Cardiac septum (tissue), 1 donor: ENCODE results near the gene MRPS14. TPM values are rescaled to one million over a fixed set of nuclear protein-coding genes. Genes with fewer than 3 reads are reported as not detected.

ENCODE experiments used
- DNase-seq: peaks from one replicate; pipeline ENCODE4 v3.0.0-alpha.2; 2020; ENCODE audit warnings: low spot score
- intact Hi-C: fragments of 100-400 bp; cut with DNase I; formaldehyde crosslinking; loops from one replicate; pipeline ENCODE4 v1.14.0; 2022
- total RNA-seq: library from RNA; stranded (reverse); fragmentation: NEBNext Ultra II Directional; extraction: Animal tissue kit (Norgen Biotek cat#: 25700); gene quantifications from one replicate; pipeline ENCODE4 v1.2.1, GENCODE V29; 2021
- donor health status: DM: no; HTN: no; CAD: no.

Gene MRPS14
- total RNA-seq, 1 donor from 2014 or later, result 24.4 TPM

DNA sequence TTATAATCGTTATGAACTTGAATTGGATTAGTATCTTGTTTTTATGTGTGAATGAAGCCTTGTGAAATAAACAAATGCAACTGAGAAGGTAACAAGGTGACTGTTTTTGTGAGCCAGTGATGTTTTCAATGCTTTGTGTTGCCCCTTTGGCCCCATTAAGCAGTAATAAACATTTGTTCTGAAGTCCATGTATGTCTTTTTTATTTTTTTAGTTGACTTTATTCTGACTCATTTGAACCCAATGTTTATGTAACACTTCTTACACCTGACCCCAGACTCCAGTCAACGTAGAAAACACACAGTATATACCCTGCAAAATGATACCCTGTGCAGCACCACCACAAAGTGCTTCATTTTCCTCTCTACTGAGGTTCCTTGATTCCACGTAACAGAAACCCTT lies 28.1 kb downstream of the MRPS14 start:
- intact Hi-C loops, result loop anchor here (5.0 to 10.0 kb wide), 2 partner anchors 730 to 1128 kb away; partner anchors contain the start of genes GAS5 and ZBTB37
- no peak for DNase-seq

DNA sequence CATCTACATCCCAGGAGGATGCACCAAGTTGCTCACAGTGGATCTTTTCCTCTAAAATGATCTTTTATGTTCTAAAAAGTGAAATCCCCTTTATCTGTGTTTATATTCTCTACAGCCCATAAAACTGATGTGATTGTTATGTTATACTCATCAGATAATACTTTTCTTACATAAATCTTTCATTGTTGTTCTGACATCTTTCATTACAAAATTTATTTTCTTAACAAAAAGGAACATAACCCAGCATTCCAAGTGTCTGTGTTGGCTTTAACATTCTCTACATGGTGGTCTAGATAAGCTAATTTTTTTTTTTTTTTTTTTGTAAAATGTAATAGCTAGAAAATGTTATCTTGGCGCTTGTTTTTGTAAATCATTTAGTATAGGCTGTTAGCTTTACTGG lies 31.8 kb downstream of the MRPS14 start:
- intact Hi-C loops, result loop anchor here (10.0 kb wide), 1 partner anchor 727 kb away; no protein-coding TSS in a partner anchor
- no peak for DNase-seq

- DNase-seq, result no peak
- intact Hi-C loops, result loop anchor here (10.0 kb wide), 1 partner anchor 726 kb away; no protein-coding TSS in a partner anchor
Observed at GRCh38 chr1:174990382-174990999, 32.7 kb downstream of the MRPS14 start.

- DNase-seq, result no peak
- intact Hi-C loops, result loop anchor here (10.0 kb wide), 1 partner anchor 725 kb away; no protein-coding TSS in a partner anchor
Observed at GRCh38 chr1:174989536-174990220, 33.5 kb downstream of the MRPS14 start.

GRCh38 chr1:174988986-174989385 lies 34.2 kb downstream of the MRPS14 start:
- intact Hi-C loops, result no loop called here
- no peak for DNase-seq

- intact Hi-C loops, result no loop called here
- DNase-seq, result no peak
Observed at GRCh38 chr1:174988539-174988938, 34.7 kb downstream of the MRPS14 start.

DNA sequence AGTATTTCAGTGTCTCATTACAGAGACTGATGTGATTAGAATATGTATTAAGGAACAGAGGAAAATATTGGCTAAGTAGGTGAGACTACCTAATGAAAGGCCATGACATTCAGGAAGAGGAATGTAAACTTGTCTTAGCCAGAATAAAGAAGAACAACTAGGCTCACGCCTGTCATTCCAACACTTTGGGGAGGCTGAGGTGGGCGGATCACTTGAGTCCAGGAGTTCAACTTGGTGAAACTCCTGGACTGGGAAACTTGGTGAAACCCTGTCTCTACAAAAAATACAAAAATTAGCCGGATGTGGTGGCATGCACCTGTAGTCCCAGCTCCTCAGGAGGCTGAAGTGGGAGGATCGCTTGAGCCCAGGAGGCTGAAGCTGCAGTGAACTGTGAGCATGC lies 38.3 kb downstream of the MRPS14 start:
- DNase-seq, result no peak
- intact Hi-C loops, result loop anchor here (1.0 kb wide), 1 partner anchor 215 kb away; no protein-coding TSS in a partner anchor

DNA sequence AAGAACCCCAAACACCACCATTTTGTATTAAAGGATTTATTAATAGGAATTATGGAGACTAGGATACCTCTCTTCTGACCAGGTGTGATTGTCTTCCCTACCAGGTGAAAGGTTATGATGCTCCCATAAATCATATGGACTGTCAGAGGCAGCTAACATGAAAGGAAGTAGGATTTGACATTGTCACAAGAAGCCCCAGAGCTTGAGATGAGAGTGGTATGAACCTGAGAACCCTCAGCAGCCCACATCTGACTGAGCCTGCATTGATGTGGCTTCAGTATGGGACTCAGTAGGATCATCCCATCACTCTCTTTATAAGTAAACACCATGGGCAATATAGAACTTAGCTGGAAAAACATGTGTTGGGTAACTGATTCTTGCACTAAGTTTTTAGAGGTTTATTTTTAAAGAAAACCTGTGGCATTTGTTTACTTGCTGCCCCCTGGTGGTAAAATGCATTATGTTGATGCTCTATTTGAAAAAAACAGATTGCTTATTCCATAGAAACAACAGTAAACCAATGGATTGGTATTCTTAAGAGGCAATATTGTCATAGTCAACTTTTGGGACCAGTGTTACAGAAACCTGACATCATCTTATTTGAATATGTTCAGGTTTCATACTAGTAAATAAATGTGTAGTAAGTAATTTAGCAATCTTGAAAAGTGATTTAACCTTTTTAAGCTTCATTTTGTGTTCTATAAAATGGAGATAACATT lies 40.1 kb downstream of the MRPS14 start:
- intact Hi-C loops, result no loop called here
- DNase-seq, result no peak

- intact Hi-C loops, result no loop called here
- no peak for DNase-seq
Observed at GRCh38 chr1:174976436-174977108, 46.7 kb downstream of the MRPS14 start.

- no peak for DNase-seq
- intact Hi-C loops, result no loop called here
Observed at GRCh38 chr1:174975764-174976163, 47.5 kb downstream of the MRPS14 start.

GRCh38 chr1:174974711-174975119 lies 48.5 kb downstream of the MRPS14 start:
- intact Hi-C loops, result no loop called here
- no peak for DNase-seq

GRCh38 chr1:174971902-174972301 lies 51.3 kb downstream of the MRPS14 start:
- intact Hi-C loops, result no loop called here
- no peak for DNase-seq

DNA sequence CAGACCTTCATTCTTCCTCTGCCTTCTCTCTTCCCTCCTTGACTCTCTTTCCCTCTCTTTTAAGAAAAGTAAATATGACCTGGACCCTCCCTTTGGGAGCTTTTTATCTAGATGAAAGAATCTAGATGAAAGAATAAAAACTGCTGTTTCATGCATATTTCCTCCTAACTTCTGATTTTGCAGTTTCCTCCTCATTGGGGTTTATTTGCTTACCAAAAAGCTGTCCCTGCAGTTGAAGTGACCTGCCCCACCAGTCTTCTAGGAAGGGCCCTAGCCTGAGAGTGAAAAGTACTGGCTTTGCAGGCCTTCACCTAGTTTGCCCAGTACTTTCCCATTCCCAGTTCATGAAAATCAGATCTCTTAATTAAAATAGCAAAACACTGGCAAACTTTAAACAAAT lies 51.8 kb downstream of the MRPS14 start:
- intact Hi-C loops, result no loop called here
- no peak for DNase-seq

DNA sequence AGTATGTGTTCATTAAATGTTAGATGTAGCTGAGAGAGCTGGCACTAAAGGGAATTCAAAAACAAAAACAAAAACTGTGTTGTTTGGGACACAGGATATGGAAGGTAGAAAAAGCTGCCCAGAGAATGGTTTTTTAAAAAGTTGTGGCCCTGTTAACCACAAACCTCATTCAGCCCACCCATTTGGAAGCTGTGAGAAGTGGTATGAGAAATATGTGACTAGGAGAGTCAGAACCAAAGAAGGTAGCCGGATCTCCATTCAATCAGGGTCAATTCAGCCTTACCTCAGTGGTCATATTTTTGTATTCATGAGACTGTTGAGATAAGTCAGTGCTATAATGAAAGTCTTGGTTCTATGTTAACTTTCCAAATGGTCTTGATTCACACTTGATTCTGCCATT lies 53.2 kb downstream of the MRPS14 start:
- DNase-seq, result no peak
- intact Hi-C loops, result no loop called here

DNA sequence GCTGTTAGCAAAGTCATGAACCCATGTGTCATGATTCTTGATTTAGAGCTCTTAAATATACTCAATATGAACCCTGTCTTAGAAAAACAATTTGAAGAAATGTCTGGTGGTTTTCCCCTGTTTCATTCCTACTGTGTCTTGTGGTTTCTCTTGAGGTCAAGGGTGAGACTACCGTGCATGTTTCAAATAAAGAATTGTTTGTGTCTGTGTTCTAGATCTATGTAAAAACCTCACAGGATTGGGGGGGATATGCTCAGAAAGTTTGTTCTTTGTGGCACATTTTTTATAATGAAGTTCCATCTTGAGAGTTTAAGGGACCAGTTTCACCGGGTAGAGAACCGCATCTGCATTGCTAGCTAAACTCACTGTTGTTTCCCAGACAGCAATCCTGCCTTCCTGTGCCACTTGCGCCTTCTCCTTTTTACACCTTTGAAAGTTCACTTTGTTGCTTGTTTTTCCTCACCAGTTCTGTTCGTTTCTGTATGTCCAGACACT lies 54.4 kb downstream of the MRPS14 start:
- no peak for DNase-seq
- intact Hi-C loops, result no loop called here

GRCh38 chr1:174967845-174968705 lies 55.1 kb downstream of the MRPS14 start:
- intact Hi-C loops, result no loop called here

GRCh38 chr1:174966008-174966572 lies 57.1 kb downstream of the MRPS14 start:
- intact Hi-C loops, result no loop called here
- DNase-seq, result no peak

More at GRCh38 chr1:174967845-174968705, 55.1 kb downstream of the MRPS14 start:
- DNase-seq, result no peak

DNA sequence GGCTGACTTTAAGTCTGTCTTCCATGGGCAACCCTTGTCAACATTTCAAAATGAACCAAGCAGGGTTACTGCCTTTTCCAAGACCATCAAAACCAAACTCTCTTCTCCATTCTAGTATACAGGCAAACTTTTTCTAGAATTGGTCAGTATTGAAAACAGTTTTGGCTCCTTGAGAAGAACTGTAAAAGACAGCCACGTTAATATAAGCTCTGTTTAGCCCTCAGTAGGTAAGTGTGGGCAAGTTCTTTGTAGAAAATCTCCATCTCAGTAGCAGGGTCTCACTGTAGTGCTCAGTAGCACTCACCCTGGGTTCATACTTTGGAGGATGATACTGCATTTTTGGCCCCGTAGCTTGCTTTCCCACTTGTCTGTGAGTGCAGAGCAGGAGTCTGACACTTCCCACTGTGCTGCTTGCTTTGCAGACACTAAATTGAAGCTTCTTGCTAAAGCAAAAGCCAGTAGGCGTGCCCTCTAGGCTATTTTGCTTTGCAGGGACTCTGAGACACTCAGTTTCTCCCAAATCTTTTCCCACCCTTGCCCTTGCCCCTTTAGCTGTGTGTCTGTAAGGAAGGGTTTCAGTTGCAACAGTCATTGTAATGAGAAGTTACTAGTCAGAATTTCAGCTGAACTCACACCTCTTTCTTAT lies 57.7 kb downstream of the MRPS14 start:
- no peak for DNase-seq

More for the DNA sequence above, 57.7 kb downstream of the MRPS14 start:
- intact Hi-C loops, result no loop called here
